GM08714 (cell line): ENCODE measurements around the gene MAN1C1.
"Not testable (repeated sequence)": the region's sequence is repeated elsewhere in the genome, so short reads cannot be mapped to it uniquely, and the experiment has no call there.

Experiments
- H3K4me3 ChIP-seq: fragments of 200-500 bp; sonication (Bioruptor generic); 2 replicates; pipeline ENCODE4 v1.5.1; 2014; ENCODE audit warnings: mild to moderate bottlenecking, low read length, inconsistent platforms
- ZNF274 ChIP-seq: IDR thresholded peaks from 2 replicates; pipeline ENCODE4 v1.6.1; 2012; ENCODE audit warnings: mild to moderate bottlenecking, low read depth, low read length

The MAN1C1 gene

GRCh38 chr1:25662061-25662460, 45.5 kb downstream of the MAN1C1 start:
- no peak for TF ChIP-seq ZNF274
- no peak overlapping the region for H3K4me3 ChIP-seq

GRCh38 chr1:25662959-25663358, 46.4 kb downstream of the MAN1C1 start:
- not testable (repeated sequence) for H3K4me3 ChIP-seq

- TF ChIP-seq ZNF274: no peak
- H3K4me3 ChIP-seq: no peak overlapping the region
Observed at GRCh38 chr1:25664357-25665199, 48.0 kb downstream of the MAN1C1 start.

GRCh38 chr1:25666460-25666859, 49.9 kb downstream of the MAN1C1 start:
- no peak for TF ChIP-seq ZNF274
- H3K4me3 ChIP-seq: no peak overlapping the region

- TF ChIP-seq ZNF274: no peak
- H3K4me3 ChIP-seq: no peak overlapping the region
Observed at GRCh38 chr1:25668931-25669573, 52.5 kb downstream of the MAN1C1 start.

- TF ChIP-seq ZNF274: no peak
- no peak overlapping the region for H3K4me3 ChIP-seq
Observed at GRCh38 chr1:25669781-25670567, 53.4 kb downstream of the MAN1C1 start.

- no peak for TF ChIP-seq ZNF274
- H3K4me3 ChIP-seq: no peak overlapping the region
Observed at GRCh38 chr1:25671929-25672328, 55.3 kb downstream of the MAN1C1 start.

GRCh38 chr1:25672763-25673409, 56.3 kb downstream of the MAN1C1 start:
- TF ChIP-seq ZNF274: no peak
- H3K4me3 ChIP-seq: no peak overlapping the region

GRCh38 chr1:25673456-25673855, 56.9 kb downstream of the MAN1C1 start:
- TF ChIP-seq ZNF274: no peak
- no peak overlapping the region for H3K4me3 ChIP-seq

GRCh38 chr1:25673962-25674806, 57.6 kb downstream of the MAN1C1 start:
- TF ChIP-seq ZNF274: no peak
- no peak overlapping the region for H3K4me3 ChIP-seq

GRCh38 chr1:25674807-25675084, 58.2 kb downstream of the MAN1C1 start:
- no peak overlapping the region for H3K4me3 ChIP-seq
- TF ChIP-seq ZNF274: no peak

GRCh38 chr1:25675729-25676476, 59.3 kb downstream of the MAN1C1 start:
- no peak for TF ChIP-seq ZNF274
- H3K4me3 ChIP-seq: no peak overlapping the region; the same call in 1 of the 2 replicates

- no peak overlapping the region; the same call in 1 of the 2 replicates for H3K4me3 ChIP-seq
- no peak for TF ChIP-seq ZNF274
Observed at GRCh38 chr1:25676488-25676887, 59.9 kb downstream of the MAN1C1 start.
